ENCODE measurements around the gene SAMD5.

DNA sequence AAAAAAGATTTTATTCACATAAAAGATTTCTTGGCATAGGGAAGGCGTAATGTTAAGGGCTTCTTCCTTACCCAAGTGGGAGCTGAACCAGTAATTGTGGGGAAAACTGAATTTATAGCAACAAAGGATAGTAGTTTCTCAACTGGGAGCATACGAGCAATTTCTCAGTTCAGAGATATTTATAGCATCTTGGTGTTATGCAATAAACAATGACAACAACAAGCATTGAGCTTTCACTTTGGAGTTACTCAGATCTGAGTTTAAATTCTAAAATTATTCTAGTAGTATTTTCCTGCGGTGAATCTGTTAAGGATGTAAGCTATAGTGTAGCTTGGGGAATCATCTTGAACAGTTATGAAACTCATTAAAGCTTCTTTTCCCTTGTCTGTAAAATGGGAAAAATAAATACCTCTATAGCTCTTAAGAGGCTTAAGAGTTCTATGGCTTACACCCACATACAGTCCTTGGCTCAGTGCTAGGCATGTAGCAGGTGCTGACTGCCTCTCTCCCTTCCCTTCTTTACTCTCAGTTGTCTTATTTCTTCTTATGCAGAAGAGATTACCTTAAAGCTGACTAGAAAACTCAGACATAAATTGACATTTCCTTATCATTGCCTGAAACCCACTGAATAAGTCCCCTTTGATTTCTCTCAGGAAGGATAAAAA, 58.8 kb downstream of the SAMD5 start:
- TF ChIP-seq, protein P1, sequence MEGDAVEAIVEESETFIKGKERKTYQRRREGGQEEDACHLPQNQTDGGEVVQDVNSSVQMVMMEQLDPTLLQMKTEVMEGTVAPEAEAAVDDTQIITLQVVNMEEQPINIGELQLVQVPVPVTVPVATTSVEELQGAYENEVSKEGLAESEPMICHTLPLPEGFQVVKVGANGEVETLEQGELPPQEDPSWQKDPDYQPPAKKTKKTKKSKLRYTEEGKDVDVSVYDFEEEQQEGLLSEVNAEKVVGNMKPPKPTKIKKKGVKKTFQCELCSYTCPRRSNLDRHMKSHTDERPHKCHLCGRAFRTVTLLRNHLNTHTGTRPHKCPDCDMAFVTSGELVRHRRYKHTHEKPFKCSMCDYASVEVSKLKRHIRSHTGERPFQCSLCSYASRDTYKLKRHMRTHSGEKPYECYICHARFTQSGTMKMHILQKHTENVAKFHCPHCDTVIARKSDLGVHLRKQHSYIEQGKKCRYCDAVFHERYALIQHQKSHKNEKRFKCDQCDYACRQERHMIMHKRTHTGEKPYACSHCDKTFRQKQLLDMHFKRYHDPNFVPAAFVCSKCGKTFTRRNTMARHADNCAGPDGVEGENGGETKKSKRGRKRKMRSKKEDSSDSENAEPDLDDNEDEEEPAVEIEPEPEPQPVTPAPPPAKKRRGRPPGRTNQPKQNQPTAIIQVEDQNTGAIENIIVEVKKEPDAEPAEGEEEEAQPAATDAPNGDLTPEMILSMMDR (IDR thresholded peaks at IDR 0.05): no peak
- no peak for TF ChIP-seq POLR2A (IDR thresholded peaks at IDR 0.05)
